Effector memory CD8-positive, alpha-beta T cell (primary cell): ENCODE data around the gene GNL2.

Experiments
- ATAC-seq: fragments of 150-1000 bp; cut with Tn5 transposase; replicated peaks from 2 replicates; pipeline ENCODE4 v1.10.0; 2021; ENCODE audit warnings: mild to moderate bottlenecking, moderate library complexity
- DNase-seq, 3 experiments: peaks; one replicate each; pipeline ENCODE4 v3.0.0; 2021
- H3K27ac Mint-ChIP-seq, 2 donors: one replicate each; pipeline ENCODE4 v1.8.0; 2022; ENCODE audit warnings: mild to moderate bottlenecking in 2 of 2, mixed read lengths in 2 of 2, moderate library complexity in 2 of 2
- H3K27me3 Mint-ChIP-seq, 2 donors: one replicate each; pipeline ENCODE4 v1.8.0; 2022; ENCODE audit warnings: mixed read lengths in 2 of 2
- H3K36me3 Mint-ChIP-seq: one replicate; pipeline ENCODE4 v1.8.0; 2022; ENCODE audit warnings: mild to moderate bottlenecking, moderate library complexity, mixed read lengths; ENCODE audit not compliant: insufficient read depth
- H3K4me1 Mint-ChIP-seq, 2 donors: one replicate each; pipeline ENCODE4 v1.8.0; 2022; ENCODE audit warnings: low read depth in 2 of 2, mixed read lengths in 2 of 2
- H3K4me3 Mint-ChIP-seq, 2 donors: one replicate each; pipeline ENCODE4 v1.8.0; 2022; ENCODE audit warnings: mild to moderate bottlenecking in 2 of 2, mixed read lengths in 2 of 2, moderate library complexity in 2 of 2
- H3K9me3 Mint-ChIP-seq, 2 donors: one replicate each; pipeline ENCODE4 v1.8.0; 2022; ENCODE audit warnings: mixed read lengths in 2 of 2
- total RNA-seq, 9 experiments: gene quantifications; one replicate each; lab custom pipeline; 2026; lab: John Stamatoyannopoulos, UW

GNL2 gene
- 58.1 to 233 (median 79.3) reads per million in 9 experiments for total RNA-seq

GRCh38 chr1:37595440-37596181 lies at the start of gene GNL2:
Gene GNL2 (minus strand): TSS chr1:37595937. CDS start chr1:37595822, 115 bp downstream.
- DNase-seq (peak; percentile 95 to 97 (median 97)), ATAC-seq (peak; percentile 97)
- Mint-ChIP-seq H3K4me1 (peaks cover 20 to 24% of the 10 kb centered on the region in 2 donors), H3K9me3 (no peaks in the 10 kb centered on the region), H3K36me3 (peaks cover 27% of the 10 kb centered on the region), H3K27me3 (no peaks in the 10 kb centered on the region), H3K27ac (peak within 1 kb of the TSS; percentile 94 to 97), H3K4me3 (peak within 1 kb of the TSS; percentile 97 to 98)

- DNase-seq (no peak), ATAC-seq (no peak)
- H3K27me3 Mint-ChIP-seq: peaks cover 27 to 29% of the 10 kb centered on the region in 2 donors
- H3K4me1 Mint-ChIP-seq: no peaks in the 10 kb centered on the region
- H3K36me3 Mint-ChIP-seq: peaks cover 3% of the 10 kb centered on the region
- no peaks in the 10 kb centered on the region for H3K9me3 Mint-ChIP-seq
- H3K4me3 Mint-ChIP-seq: no peak overlapping the region
- H3K27ac Mint-ChIP-seq: no peak overlapping the region
Measured at GRCh38 chr1:37641059-37641458, 45.3 kb upstream of the GNL2 start.

- Mint-ChIP-seq H3K4me3 (no peak overlapping the region), H3K9me3 (no peaks in the 10 kb centered on the region), H3K36me3 (peaks cover 3% of the 10 kb centered on the region), H3K27ac (no peak overlapping the region), H3K4me1 (peaks cover 8 to 12% of the 10 kb centered on the region in 2 donors), H3K27me3 (peaks cover 50 to 59% of the 10 kb centered on the region in 2 donors)
- DNase-seq (no peak), ATAC-seq (no peak)
Measured at GRCh38 chr1:37636435-37636834, 40.7 kb upstream of the GNL2 start.

GRCh38 chr1:37634992-37635902 lies 39.5 kb upstream of the GNL2 start:
- peaks cover 62 to 71% of the 10 kb centered on the region in 2 donors for H3K27me3 Mint-ChIP-seq
- peak overlapping the region; percentile 40 to 51 for H3K4me3 Mint-ChIP-seq
- no peak overlapping the region for H3K27ac Mint-ChIP-seq
- H3K4me1 Mint-ChIP-seq: peaks cover 8 to 14% of the 10 kb centered on the region in 2 donors
- no peak for DNase-seq
- H3K36me3 Mint-ChIP-seq: peaks cover 3% of the 10 kb centered on the region
- ATAC-seq: no peak
- no peaks in the 10 kb centered on the region for H3K9me3 Mint-ChIP-seq

- no peak for DNase-seq
- H3K4me3 Mint-ChIP-seq: peak within 1 kb of the TSS; percentile 40 to 51
- peaks cover 8 to 14% of the 10 kb centered on the region in 2 donors for H3K4me1 Mint-ChIP-seq
- ATAC-seq: no peak
- peaks cover 3% of the 10 kb centered on the region for H3K36me3 Mint-ChIP-seq
- H3K9me3 Mint-ChIP-seq: no peaks in the 10 kb centered on the region
- H3K27me3 Mint-ChIP-seq: peaks cover 69 to 79% of the 10 kb centered on the region in 2 donors
- H3K27ac Mint-ChIP-seq: no peak within 1 kb of the TSS
Measured at GRCh38 chr1:37634244-37634991, 38.7 kb upstream of the GNL2 start, which contains the start of gene RSPO1. Gene RSPO1 (minus strand): TSS chr1:37634892. CDS start chr1:37629661, 5,231 bp downstream.

- Mint-ChIP-seq H3K27me3 (peaks cover 74 to 84% of the 10 kb centered on the region in 2 donors), H3K4me3 (no peak overlapping the region), H3K4me1 (peaks cover 8 to 14% of the 10 kb centered on the region in 2 donors), H3K36me3 (peaks cover 3% of the 10 kb centered on the region), H3K9me3 (no peaks in the 10 kb centered on the region), H3K27ac (no peak overlapping the region)
- DNase-seq (no peak), ATAC-seq (no peak)
Measured at GRCh38 chr1:37633938-37634243, 38.2 kb upstream of the GNL2 start.

- peak overlapping the region; percentile 21 to 52 for H3K4me3 Mint-ChIP-seq
Measured at GRCh38 chr1:37633040-37633937, 37.6 kb upstream of the GNL2 start.

GRCh38 chr1:37631036-37631435 lies 35.3 kb upstream of the GNL2 start:
- H3K36me3 Mint-ChIP-seq: no peaks in the 10 kb centered on the region
- no peak overlapping the region for H3K4me3 Mint-ChIP-seq
- H3K27me3 Mint-ChIP-seq: peaks cover 89 to 99% of the 10 kb centered on the region in 2 donors

More at GRCh38 chr1:37633040-37633937, 37.6 kb upstream of the GNL2 start:
- ATAC-seq (no peak), DNase-seq (no peak)
- Mint-ChIP-seq H3K36me3 (peaks cover 2% of the 10 kb centered on the region), H3K27ac (no peak overlapping the region), H3K4me1 (peaks cover 8 to 14% of the 10 kb centered on the region in 2 donors), H3K27me3 (peaks cover 80 to 90% of the 10 kb centered on the region in 2 donors), H3K9me3 (no peaks in the 10 kb centered on the region)

GRCh38 chr1:37630426-37631028 lies 34.8 kb upstream of the GNL2 start:
- Mint-ChIP-seq H3K4me3 (no peak overlapping the region), H3K4me1 (peaks cover 8 to 14% of the 10 kb centered on the region in 2 donors), H3K36me3 (no peaks in the 10 kb centered on the region), H3K9me3 (no peaks in the 10 kb centered on the region), H3K27me3 (peaks cover 88 to 99% of the 10 kb centered on the region in 2 donors), H3K27ac (no peak overlapping the region)
- DNase-seq (no peak), ATAC-seq (no peak)

More at GRCh38 chr1:37631036-37631435, 35.3 kb upstream of the GNL2 start:
- Mint-ChIP-seq H3K27ac (no peak overlapping the region), H3K4me1 (peaks cover 8 to 14% of the 10 kb centered on the region in 2 donors), H3K9me3 (no peaks in the 10 kb centered on the region)
- DNase-seq (no peak), ATAC-seq (no peak)

- no peaks in the 10 kb centered on the region for H3K9me3 Mint-ChIP-seq
- no peaks in the 10 kb centered on the region for H3K36me3 Mint-ChIP-seq
- DNase-seq (no peak), ATAC-seq (no peak)
- peaks cover 87 to 99% of the 10 kb centered on the region in 2 donors for H3K27me3 Mint-ChIP-seq
- H3K27ac Mint-ChIP-seq: no peak overlapping the region
- H3K4me3 Mint-ChIP-seq: no peak overlapping the region
- peaks cover 5 to 9% of the 10 kb centered on the region in 2 donors for H3K4me1 Mint-ChIP-seq
Measured at GRCh38 chr1:37629726-37630425, 34.1 kb upstream of the GNL2 start.

- Mint-ChIP-seq H3K27ac (no peak overlapping the region), H3K9me3 (no peaks in the 10 kb centered on the region), H3K36me3 (no peaks in the 10 kb centered on the region), H3K27me3 (peaks cover 89 to 100% of the 10 kb centered on the region in 2 donors), H3K4me1 (peaks cover 5 to 8% of the 10 kb centered on the region in 2 donors), H3K4me3 (no peak overlapping the region)
- DNase-seq: no peak
- no peak for ATAC-seq
Measured at GRCh38 chr1:37629008-37629407, 33.3 kb upstream of the GNL2 start.
